Bronchial epithelial cell (primary cell): ENCODE results near the gene MRPL45. TPM values are rescaled to one million over a fixed set of nuclear protein-coding genes. Genes with fewer than 3 reads are reported as not detected.

Experiments used
- DNase-seq: peaks from one replicate; pipeline ENCODE4 v3.0.0-alpha.2; 2010; ENCODE audit warnings: low read depth
- FAIRE-seq: peaks from 2 replicates; lab custom pipeline; 2011; peaks lifted over from hg19 to GRCh38; lab: Jason Lieb, UNC
- H3K27me3 ChIP-seq: 2 replicates; pipeline ENCODE4 v1.5.1; 2011; ENCODE audit warnings: low read length; ENCODE audit not compliant: control insufficient read depth, insufficient read depth
- H3K36me3 ChIP-seq: 2 replicates; pipeline ENCODE4 v1.5.1; 2011; ENCODE audit warnings: low read length; ENCODE audit not compliant: control insufficient read depth, insufficient read depth
- H3K4me3 ChIP-seq: 2 replicates; pipeline ENCODE4 v1.5.1; 2011; ENCODE audit warnings: mild to moderate bottlenecking, low read depth, low read length, control low read depth
- CTCF ChIP-seq: IDR thresholded peaks from 2 replicates; pipeline ENCODE4 v1.5.1; 2011; ENCODE audit warnings: mild to moderate bottlenecking, moderate library complexity, low read length, control low read depth, inconsistent platforms; ENCODE audit not compliant: insufficient read depth, severe bottlenecking
- total RNA-seq: library from RNA; depleted of rRNA; stranded (reverse); fragments of >200 nt; gene quantifications from 2 replicates; pipeline ENCODE4 v1.2.1, GENCODE V29; 2014

MRPL45 gene
- total RNA-seq, 1 donor from 2014 or later: 23.7 TPM

GRCh38 chr17:38357486-38358123, 60.6 kb downstream of the MRPL45 start:
- H3K27me3 ChIP-seq: no peaks in the 10 kb centered on the region
- DNase-seq (no peak), FAIRE-seq (no peak)
- TF ChIP-seq CTCF: no peak
- no peak overlapping the region for H3K4me3 ChIP-seq
- H3K36me3 ChIP-seq: no peaks in the 10 kb centered on the region

DNA sequence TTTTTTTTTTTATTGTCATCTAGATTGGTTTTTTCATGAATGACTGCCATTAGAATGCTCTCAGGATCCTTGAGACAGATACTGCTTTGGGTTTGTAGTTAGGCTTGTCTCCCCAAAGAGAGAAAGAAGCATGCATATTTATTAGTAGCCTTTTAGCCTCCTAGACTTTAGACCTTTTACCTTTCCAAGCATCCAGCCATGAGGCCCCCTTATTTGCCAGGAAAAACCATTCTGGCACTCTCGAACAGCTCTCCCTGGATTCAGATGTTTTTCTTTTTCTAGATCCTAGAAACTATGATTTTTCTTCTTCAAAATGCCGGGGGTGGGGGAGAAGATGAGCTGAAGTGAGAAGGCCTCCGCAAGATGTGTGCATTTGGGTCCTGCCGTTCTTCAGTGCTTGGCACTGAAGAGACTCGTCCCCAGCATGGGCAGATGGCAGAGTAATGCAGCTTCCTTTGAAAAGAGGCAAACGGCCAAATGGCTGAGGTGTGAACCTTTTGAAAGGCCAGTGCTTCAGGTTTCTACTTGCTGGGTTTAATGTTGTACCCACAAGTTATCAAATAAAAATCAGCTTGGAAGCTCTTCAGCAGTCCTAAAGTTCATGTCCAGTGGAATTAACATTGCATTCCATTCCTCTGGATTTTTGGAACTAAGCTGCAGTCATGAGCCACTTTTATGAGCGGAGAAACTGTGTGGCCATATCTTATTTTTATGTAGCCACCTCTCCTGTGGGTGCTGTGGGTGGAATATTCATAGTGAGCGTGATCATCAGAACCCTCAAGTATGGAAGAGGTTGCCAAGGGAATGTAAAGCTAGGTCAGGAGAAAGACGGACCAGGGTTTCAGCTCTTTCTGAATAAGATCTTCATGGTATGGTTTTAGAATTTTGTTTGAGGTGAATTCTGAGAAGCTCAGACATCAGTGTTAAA, 61.9 kb downstream of the MRPL45 start:
- FAIRE-seq: no peak
- Histone ChIP-seq H3K27me3 (no peaks in the 10 kb centered on the region), H3K36me3 (no peaks in the 10 kb centered on the region), H3K4me3 (no peak overlapping the region)
- DNase-seq: peak; percentile 12
- TF ChIP-seq CTCF: no peak

GRCh38 chr17:38361694-38362465, 64.9 kb downstream of the MRPL45 start:
- no peak for TF ChIP-seq CTCF
- FAIRE-seq: no peak
- Histone ChIP-seq H3K36me3 (peaks cover 6% of the 10 kb centered on the region), H3K4me3 (no peak overlapping the region), H3K27me3 (no peaks in the 10 kb centered on the region)
- peak; percentile 68 for DNase-seq

- no peak for FAIRE-seq
- peaks cover 7% of the 10 kb centered on the region for H3K36me3 ChIP-seq
- H3K4me3 ChIP-seq: no peak overlapping the region
- TF ChIP-seq CTCF: no peak
- DNase-seq: no peak
- H3K27me3 ChIP-seq: no peaks in the 10 kb centered on the region
Observed at GRCh38 chr17:38363016-38363415, 66.0 kb downstream of the MRPL45 start.

GRCh38 chr17:38364741-38365140, 67.8 kb downstream of the MRPL45 start:
- TF ChIP-seq CTCF: no peak
- FAIRE-seq (no peak), DNase-seq (no peak)
- H3K27me3 ChIP-seq: no peaks in the 10 kb centered on the region
- no peak overlapping the region for H3K4me3 ChIP-seq
- H3K36me3 ChIP-seq: peaks cover 7% of the 10 kb centered on the region
